ENCODE data around the gene UCP3. TPM values are rescaled to one million over a fixed set of nuclear protein-coding genes. Genes with fewer than 3 reads are reported as not detected.
A peak's percentile ranks its signal among the peaks of the same experiment; 100 is the strongest.

Gene UCP3
- total RNA-seq, 2 donors from 2014 or later: 1.9 to 3.5 TPM

- 75 to 98% methylated on average over 12 to 18 of the region's 18 CpGs for WGBS, 2 experiments (ENCODE audit: insufficient coverage in 1 of 2, insufficient read length in 1 of 2)
- TF ChIP-seq, protein P1, sequence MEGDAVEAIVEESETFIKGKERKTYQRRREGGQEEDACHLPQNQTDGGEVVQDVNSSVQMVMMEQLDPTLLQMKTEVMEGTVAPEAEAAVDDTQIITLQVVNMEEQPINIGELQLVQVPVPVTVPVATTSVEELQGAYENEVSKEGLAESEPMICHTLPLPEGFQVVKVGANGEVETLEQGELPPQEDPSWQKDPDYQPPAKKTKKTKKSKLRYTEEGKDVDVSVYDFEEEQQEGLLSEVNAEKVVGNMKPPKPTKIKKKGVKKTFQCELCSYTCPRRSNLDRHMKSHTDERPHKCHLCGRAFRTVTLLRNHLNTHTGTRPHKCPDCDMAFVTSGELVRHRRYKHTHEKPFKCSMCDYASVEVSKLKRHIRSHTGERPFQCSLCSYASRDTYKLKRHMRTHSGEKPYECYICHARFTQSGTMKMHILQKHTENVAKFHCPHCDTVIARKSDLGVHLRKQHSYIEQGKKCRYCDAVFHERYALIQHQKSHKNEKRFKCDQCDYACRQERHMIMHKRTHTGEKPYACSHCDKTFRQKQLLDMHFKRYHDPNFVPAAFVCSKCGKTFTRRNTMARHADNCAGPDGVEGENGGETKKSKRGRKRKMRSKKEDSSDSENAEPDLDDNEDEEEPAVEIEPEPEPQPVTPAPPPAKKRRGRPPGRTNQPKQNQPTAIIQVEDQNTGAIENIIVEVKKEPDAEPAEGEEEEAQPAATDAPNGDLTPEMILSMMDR (conservative IDR thresholded peaks at IDR 0.05): no peak
- no peaks in the 10 kb centered on the region for H3K9me3 ChIP-seq (ENCODE audit: control insufficient read depth, low read length)
- Mint-ChIP-seq H3K4me3 (peak overlapping the region; percentile 96), H3K9me3 (no peaks in the 10 kb centered on the region), H3K27ac (peak overlapping the region; percentile 95), H3K4me1 (peaks cover 33% of the 10 kb centered on the region), H3K27me3 (ENCODE audit: insufficient read depth) (peaks cover 5% of the 10 kb centered on the region), H3K36me3 (ENCODE audit: low read depth) (peaks cover 25% of the 10 kb centered on the region)
- no peaks in the 10 kb centered on the region for H3K27me3 ChIP-seq (ENCODE audit: control insufficient read depth, insufficient read depth, low read length, poor library complexity, severe bottlenecking)
- peak overlapping the region; percentile 69 for H3K27ac ChIP-seq (ENCODE audit: low read depth, low read length)
- DNase-seq: peak; percentile 39
- no peak overlapping the region for H3K9ac ChIP-seq (ENCODE audit: extremely low read depth, low read length, poor library complexity, severe bottlenecking)
- H3K4me1 ChIP-seq (ENCODE audit: control insufficient read depth, insufficient read depth, low read length): peaks cover 10% of the 10 kb centered on the region
- H3K36me3 ChIP-seq (ENCODE audit: control insufficient read depth, insufficient read depth, low read length): peaks cover 22% of the 10 kb centered on the region
- H3K4me3 ChIP-seq (ENCODE audit: low read length): peak overlapping the region; percentile 92
These were observed 24.9 kb downstream of the UCP3 start for GRCh38 chr11:73983741-73984538.

- WGBS, 2 experiments (ENCODE audit: insufficient coverage in 1 of 2, insufficient read length in 1 of 2): 2 to 4% methylated on average over 25 to 56 of the region's 56 CpGs
- H3K4me1 Mint-ChIP-seq: peaks cover 34% of the 10 kb centered on the region
- peak overlapping the region; percentile 54 for H3K9ac ChIP-seq (ENCODE audit: extremely low read depth, low read length, poor library complexity, severe bottlenecking)
- H3K27me3 ChIP-seq (ENCODE audit: control insufficient read depth, insufficient read depth, low read length, poor library complexity, severe bottlenecking): no peaks in the 10 kb centered on the region
- peak overlapping the region; percentile 96 for H3K4me3 Mint-ChIP-seq
- H3K9me3 Mint-ChIP-seq: no peaks in the 10 kb centered on the region
- H3K4me3 ChIP-seq (ENCODE audit: low read length): peak overlapping the region; percentile 92
- H3K27ac ChIP-seq (ENCODE audit: low read depth, low read length): peak overlapping the region; percentile 77
- DNase-seq: peak; percentile 98
- peaks cover 33% of the 10 kb centered on the region for H3K36me3 Mint-ChIP-seq (ENCODE audit: low read depth)
- peaks cover 5% of the 10 kb centered on the region for H3K27me3 Mint-ChIP-seq (ENCODE audit: insufficient read depth)
- H3K4me1 ChIP-seq (ENCODE audit: control insufficient read depth, insufficient read depth, low read length): peaks cover 10% of the 10 kb centered on the region
- TF ChIP-seq, protein P1 (conservative IDR thresholded peaks at IDR 0.05): no peak
- H3K27ac Mint-ChIP-seq: peak overlapping the region; percentile 95
- peaks cover 29% of the 10 kb centered on the region for H3K36me3 ChIP-seq (ENCODE audit: control insufficient read depth, insufficient read depth, low read length)
- no peaks in the 10 kb centered on the region for H3K9me3 ChIP-seq (ENCODE audit: control insufficient read depth, low read length)
These were observed 25.7 kb downstream of the UCP3 start for GRCh38 chr11:73982990-73983740.

- Mint-ChIP-seq H3K9me3 (no peaks in the 10 kb centered on the region), H3K27me3 (ENCODE audit: insufficient read depth) (peaks cover 5% of the 10 kb centered on the region), H3K4me1 (peaks cover 34% of the 10 kb centered on the region), H3K27ac (peak within 1 kb of the TSS; percentile 96), H3K36me3 (ENCODE audit: low read depth) (peaks cover 37% of the 10 kb centered on the region), H3K4me3 (peak within 1 kb of the TSS; percentile 96)
- Histone ChIP-seq H3K9me3 (ENCODE audit: control insufficient read depth, low read length) (no peaks in the 10 kb centered on the region), H3K36me3 (ENCODE audit: control insufficient read depth, insufficient read depth, low read length) (peaks cover 35% of the 10 kb centered on the region), H3K27me3 (ENCODE audit: control insufficient read depth, insufficient read depth, low read length, poor library complexity, severe bottlenecking) (no peaks in the 10 kb centered on the region), H3K4me3 (ENCODE audit: low read length) (peak within 1 kb of the TSS; percentile 92), H3K27ac (ENCODE audit: low read depth, low read length) (peak within 1 kb of the TSS; percentile 77), H3K9ac (ENCODE audit: extremely low read depth, low read length, poor library complexity, severe bottlenecking) (peak within 1 kb of the TSS; percentile 77), H3K4me1 (ENCODE audit: control insufficient read depth, insufficient read depth, low read length) (peaks cover 10% of the 10 kb centered on the region)
- 0% methylated on average over 11 to 43 of the region's 43 CpGs for WGBS, 2 experiments (ENCODE audit: insufficient coverage in 1 of 2, insufficient read length in 1 of 2)
- TF ChIP-seq, protein P1 (conservative IDR thresholded peaks at IDR 0.05): no peak
- peak; percentile 92 for DNase-seq
These were observed 26.3 kb downstream of the UCP3 start, which contains the start of gene UCP2 for GRCh38 chr11:73982595-73982989. Gene UCP2, minus strand, starts transcription at chr11:73982843. Its CDS starts 4,465 bp downstream, at chr11:73978378.
